T47D (cell line): Measurements from ENCODE around the gene CCND2.

ENCODE experiments used
- DNase-seq, 2 experiments: peaks; one replicate each; pipeline versions ENCODE4 v3.0.0 to v3.0.0-alpha.2; 2011 to 2012; ENCODE audit warnings: low read depth in 1 of 2, low spot score in 1 of 2
- JUND ChIP-seq: IDR thresholded peaks from 2 replicates; pipeline ENCODE4 v1.6.1; 2012; ENCODE audit warnings: low read depth
- in situ Hi-C: cut with HindIII; loops from 2 replicates; pipeline ENCODE4 v1.10.0; 2016; ENCODE audit warnings: low sequenced_read_pairs, low pct_unique_long_range_greater_than_20kb

Gene CCND2

DNA sequence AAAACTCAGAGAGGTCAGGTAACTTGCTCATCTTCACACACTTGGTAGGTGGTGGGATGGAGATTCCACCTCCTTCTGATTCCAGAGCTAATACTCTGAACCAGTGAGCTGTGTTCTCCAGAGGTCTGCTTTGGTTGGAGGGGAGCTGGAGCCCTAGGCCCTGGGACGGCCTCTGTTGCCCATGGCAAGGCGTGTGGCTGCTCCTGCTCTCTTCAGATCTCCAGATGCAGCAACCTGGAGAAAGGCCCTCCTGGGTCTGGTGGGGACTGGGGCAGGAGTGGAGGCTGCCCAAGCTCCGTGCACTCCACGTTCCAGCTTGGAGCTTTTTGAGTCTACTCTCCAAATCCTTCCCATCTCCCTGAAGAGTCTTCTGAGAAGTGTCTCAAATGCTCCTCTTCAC, 10.7 kb downstream of the CCND2 start:
- no peak for TF ChIP-seq JUND
- no peak for DNase-seq
- in situ Hi-C loops: no loop called here

DNA sequence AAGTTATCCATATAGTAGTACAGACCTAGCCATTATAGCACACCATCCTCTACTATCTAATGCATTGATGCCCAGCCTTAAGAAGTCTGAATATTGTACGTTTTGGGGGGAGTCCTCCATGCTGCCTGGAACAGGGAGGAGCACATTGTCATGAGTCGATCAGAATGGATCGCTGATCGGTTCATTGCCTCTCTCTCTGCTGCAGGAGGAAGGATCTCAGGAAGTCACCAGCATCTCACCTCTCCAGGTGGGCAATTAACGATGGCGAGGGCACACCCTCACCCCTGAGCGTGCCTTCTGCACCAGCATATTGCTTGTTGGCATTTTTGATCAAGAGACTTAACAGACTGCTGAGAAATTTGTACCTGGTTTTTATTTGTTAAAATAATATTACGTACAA, 11.5 kb downstream of the CCND2 start:
- TF ChIP-seq JUND: no peak
- in situ Hi-C loops: no loop called here
- no peak for DNase-seq

DNA sequence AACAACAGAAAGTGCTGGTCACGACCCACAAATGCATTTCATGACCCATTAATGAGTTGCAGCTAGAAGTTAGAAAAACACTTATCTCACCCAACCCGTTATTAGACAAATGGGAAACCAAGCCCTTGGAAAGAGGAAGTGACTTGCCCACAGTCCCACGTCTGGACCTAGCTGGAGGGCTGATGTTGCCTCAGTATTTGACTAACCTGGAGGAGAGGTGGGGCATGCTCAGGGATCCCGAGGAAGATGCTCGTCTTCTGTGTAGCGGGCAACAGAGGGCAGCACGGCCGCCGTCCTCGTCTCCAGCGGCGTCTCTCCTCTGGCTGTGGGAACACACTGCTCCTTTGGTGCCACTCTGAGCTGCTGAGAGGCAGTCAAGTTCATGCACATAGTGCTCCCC, 12.7 kb downstream of the CCND2 start:
- no peak for DNase-seq
- in situ Hi-C loops: no loop called here
- TF ChIP-seq JUND: no peak

DNA sequence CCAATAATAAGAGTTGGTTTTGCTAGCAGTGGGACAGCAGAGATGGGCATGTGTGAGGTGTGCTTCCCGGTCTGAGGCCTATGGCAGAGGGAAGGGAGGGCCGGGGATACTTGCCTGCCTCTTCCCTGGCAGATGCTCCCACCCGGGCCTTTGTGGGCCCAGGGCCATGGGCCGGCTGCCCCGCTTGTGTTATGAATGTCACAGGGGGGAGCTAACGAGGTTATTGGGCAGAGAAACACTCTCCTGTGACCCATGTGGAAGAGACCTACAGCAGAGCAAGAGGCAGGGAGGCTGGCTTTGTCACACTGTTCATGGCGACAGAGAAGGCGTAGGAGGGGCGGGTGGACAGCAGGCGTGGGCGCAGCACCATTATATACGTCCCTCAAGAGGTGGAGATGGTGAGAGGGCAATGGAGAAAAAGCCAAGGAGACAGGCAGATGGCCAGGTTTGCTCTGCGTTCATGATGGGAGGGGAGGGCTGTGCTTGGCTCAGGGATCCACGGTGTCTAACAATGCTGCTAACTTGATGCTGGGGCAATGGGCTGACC, 13.3 kb downstream of the CCND2 start:
- in situ Hi-C loops: no loop called here
- no peak for TF ChIP-seq JUND
- no peak for DNase-seq

DNA sequence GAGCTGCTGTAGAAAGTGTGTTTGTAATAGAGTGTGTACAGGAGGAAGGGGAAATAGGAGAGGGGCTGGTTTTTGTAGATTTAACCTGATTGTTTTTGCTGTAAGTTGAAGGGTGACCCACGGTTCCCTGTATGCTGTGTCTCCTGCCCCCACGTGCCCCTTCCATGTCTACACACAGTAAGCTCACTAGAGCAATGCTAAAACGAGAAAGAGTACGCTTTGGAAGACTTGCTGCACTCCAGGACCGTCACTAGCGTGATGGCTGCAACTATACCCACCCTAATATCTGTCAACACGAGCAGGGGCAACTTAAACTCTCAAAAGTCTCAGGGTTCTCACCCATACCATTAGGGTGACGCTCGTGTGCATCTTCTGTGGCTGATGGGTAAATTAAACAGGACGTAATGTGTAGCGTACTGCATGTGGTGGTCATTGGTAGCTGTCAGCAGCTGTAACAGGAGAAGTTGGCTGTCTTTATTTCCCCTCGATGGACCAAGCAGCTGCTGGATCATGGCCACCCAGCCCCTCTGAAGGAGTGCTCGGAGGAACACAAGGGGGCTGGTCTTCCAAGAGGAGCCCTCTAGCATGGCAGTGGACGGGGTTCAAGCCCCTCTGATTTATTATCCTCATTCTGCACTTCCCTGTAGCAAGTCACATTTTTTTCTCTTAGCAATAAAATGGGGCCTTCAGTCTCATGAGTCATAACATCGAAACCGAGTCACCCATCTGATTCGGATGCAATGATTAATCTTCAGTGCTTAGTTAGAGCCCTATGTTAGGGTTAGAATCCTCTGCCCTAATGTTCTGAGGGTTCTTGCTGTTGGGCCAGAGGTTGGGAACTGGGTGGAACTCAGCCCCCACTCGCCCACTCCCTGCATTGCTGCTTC, 14.0 kb downstream of the CCND2 start:
- in situ Hi-C loops: no loop called here
- no peak for TF ChIP-seq JUND
- no peak for DNase-seq

DNA sequence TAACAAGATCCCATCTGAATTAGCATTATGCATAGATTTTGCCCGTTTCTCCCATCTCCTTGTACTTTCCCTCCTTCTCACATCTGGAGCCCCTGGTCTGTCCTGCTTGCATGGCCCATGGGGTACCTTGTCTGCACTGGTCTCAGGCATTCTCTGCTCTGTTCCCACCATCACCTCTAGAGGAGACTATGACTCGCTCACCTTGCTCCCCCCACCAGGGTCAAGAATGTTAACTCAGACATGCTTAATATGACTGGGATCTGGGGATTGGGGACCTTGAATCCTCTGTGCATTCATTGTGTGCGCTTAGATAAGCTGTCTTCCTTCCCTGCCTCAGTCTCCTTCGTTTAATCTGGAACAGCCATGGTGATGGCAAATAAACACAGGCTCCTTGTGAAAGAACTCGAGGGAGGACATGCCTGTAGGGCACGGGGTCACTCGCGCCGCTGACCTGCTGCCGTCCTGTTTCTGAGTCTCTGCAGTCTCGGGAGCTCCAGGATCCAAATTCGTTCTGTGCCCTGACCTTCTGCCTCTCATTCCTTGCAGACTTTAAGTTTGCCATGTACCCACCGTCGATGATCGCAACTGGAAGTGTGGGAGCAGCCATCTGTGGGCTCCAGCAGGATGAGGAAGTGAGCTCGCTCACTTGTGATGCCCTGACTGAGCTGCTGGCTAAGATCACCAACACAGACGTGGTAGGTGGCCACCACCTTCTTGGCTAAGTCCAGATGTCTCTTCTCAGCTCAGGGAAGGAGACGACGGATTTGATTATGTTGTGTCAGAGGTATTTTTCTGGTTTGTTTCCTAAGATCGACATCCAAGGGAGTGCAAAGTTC, 15.0 kb downstream of the CCND2 start:
- no peak for DNase-seq
- in situ Hi-C loops: no loop called here
- no peak for TF ChIP-seq JUND

DNA sequence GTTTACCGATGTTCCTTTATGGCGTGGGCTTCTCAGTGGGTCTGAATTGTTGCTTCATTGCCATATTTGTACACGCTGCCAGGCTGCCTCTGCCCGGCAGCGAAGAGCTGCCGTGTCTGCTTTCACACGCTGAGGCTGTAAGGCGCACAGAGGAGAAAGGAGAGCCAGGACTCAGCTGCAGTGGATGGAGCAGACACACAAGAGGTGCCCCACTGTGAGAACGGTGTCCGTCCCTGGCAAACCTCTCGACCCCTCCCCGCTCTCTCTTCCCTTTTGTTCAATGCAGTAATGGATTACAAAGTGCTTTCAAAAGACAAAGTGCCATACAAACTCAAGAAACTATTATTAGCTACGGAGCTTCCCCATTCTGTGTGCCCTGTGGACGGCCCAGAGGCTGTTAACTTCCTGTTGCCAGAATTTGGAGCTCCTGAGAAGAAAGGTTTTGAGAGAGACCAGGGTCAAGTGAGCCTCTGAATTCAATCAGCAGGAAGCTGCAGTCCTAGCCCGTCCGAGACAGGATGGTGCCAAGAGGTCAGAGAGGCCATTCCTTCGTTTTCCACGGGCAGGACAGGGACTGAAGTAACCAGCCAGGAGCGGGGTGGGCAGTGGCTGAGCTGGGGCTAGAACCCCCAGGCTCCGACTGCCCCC, 15.8 kb downstream of the CCND2 start:
- in situ Hi-C loops: no loop called here
- DNase-seq: no peak
- TF ChIP-seq JUND: no peak

DNA sequence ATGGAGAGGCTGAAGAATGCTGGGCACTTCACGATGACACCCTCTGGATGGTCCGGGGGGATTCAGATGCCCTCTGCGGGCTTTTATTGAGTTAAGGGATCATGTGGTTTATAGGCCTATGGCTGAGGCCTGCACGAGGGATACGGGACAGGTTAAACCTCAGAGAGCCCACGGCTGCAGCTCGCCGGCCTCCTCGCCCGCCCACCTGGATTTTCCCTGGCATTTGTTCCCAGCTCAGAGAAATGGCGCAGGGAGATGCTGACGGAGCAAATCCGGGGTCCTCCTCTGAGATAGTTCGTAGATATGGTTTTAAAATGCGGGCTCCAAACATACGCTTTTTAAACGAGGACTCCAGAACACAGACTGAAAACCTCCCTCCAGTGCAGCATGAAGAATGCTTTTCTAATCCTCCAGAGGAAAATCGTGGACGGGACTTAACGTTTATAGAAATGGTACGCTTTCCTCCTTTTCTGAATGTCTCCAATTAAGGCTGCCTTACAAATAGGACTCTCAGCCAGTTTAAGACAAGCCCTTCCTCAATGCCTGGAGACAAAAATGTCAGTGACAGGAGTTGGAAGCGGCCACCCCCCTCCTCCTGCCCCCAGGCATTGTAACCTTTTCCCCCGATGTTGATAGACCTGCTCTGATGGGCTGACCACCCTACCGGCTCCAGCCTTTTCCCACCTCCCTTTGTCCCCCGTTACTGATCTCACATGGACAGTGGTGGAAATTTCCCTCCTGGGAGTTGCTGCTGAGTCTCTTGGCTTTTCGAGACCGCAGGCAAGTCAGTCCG, 16.6 kb downstream of the CCND2 start:
- no peak for DNase-seq
- in situ Hi-C loops: no loop called here
- TF ChIP-seq JUND: no peak

DNA sequence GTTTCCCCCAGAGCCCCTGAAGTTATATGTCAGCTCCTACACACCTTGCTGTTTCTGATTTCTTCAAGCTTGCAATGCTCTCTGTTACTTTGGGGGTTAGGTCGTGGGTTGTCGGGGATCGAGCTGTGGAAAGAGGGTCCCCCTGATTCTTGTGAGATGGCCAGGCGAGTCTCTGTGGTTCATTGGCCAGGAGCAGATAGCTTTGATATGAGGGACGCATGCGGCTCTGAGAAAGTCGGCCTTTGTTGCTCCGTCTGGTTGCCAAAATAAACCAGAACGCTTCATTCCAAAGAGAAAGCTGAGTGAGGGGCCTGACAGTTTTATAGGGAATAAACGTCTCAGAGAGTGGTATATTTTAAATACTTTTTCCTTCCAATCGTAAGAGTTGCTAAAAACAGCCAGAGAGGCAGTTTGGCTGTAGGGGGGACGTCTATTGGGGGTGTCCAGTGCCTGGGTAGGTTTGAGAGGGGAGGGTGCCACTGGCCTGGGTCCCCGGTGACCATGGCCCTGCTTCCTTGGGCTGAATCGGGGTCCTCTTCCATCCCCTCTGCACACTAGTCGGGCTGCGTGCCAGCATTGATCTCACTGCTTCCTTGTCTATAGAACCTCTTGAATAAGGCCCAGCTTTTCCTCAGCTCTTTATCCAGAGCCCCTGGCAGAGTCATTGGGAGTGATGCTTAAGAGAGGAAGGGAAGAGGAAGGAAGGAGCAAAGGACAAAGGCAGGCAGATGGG, 18.9 kb downstream of the CCND2 start:
- in situ Hi-C loops: no loop called here
- TF ChIP-seq JUND: no peak
- DNase-seq: no peak

DNA sequence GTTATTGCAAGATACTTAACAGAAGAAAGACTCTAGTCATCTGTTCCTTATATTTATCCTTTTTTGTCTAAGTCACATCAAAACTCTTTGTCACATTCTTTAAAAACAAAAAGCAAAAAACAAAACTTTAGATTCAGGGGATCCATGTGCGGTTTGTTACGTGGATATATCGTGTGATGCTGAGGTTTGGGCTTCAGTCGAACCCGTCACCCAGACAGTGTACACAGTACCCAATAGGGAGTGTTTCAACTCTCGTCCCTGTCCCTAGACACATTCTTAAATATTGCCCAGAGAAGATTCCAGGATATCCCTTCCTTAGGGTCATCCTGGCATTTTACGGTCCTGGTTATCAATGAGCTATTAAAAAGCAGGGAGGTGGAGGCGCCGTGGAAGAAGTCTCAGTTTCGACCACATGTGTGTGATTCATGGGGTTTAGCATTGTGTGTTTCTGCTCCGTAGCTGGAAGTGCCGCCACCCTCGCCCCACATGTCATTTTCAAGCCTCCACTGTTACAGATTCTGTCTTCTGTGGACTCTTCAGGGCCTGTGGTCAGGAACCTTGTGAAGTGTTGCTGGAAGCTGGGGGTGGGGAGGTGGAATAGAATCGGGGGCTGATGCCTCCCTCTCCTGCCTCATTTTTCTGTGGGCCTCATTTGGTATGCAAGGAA, 19.9 kb downstream of the CCND2 start:
- DNase-seq: no peak
- in situ Hi-C loops: no loop called here
- TF ChIP-seq JUND: no peak

DNA sequence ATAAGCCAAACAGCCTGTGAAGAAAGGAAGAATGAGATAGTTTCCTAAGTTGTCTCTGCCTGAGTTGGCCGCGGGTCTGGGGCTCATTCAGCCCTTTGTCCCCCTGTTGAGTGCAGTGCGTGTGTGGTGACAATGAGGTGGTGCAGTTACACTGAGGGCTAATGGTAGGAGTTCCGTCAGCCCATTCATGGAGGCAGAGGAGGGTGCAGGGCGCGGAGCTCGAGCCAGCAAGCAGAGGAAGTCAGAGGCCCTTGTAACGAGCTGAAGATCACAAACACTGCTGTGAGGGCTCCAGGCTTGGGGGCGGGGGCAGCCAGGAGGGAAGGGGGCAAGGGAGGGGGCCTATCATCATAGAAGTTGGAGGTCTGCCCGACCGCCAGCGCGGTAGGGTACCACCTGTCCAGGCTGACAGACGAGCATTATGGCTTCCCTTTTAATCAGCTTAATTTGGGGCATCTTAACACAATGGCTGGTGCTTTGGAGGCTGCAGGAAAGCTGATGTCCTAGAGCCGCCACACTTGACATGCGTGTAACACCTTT, 20.5 kb downstream of the CCND2 start:
- in situ Hi-C loops: no loop called here
- no peak for TF ChIP-seq JUND

More for the DNA sequence above, 20.5 kb downstream of the CCND2 start:
- no peak for DNase-seq
